Stimulated activated CD4-positive, alpha-beta T cell treated with anti-CD3 and anti-CD28 coated beads, TNF-alpha, amount 100 ng/mL, for 24 hours (primary cell): ENCODE measurements around the gene FOXK2.

ENCODE experiments used
- DNase-seq, 3 experiments: peaks; one replicate each; pipeline ENCODE4 v3.0.0-alpha.2; 2020; ENCODE audit warnings: low read depth in 3 of 3

Gene FOXK2

GRCh38 chr17:82605939-82606600 lies 86.5 kb downstream of the FOXK2 start:
- DNase-seq = no peak

DNA sequence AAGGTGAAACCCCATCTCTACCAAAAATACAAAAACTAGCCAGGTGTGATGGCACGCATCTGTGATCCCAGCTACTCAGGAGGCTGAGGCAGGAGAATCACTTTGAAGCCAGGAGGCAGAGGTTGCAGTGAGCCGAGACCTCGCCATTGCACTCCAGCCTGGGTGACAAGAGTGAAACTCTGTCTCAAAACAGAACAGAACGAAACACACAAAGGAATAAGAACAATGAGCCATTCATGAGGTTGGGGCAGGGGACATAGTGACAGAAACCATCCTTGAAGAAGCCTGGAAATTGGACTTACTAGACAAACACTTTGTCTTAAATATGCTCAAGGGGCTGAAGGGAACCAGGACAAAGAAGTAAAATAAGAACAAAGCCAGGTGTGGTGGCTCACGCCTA lies 89.3 kb downstream of the FOXK2 start:
- DNase-seq = no peak

DNA sequence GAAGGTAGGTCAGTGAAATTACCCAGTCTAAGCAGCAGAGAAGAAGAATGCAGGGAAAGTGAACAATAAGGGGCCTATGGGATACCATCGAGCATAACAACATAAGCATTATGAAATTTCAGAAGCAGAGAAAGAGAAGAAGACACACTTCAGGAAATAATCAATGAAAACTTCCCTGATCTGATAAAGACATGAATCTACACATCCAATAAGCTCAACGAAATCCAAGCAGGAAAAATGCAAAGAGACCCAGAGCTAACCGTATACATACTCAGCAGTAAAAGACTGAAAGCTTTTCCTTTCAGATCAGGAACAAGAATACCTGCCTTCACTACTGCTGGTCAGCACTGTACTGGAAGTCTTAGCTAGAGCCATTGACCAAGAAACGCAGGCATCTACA lies 90.1 kb downstream of the FOXK2 start:
- no peak for DNase-seq

GRCh38 chr17:82611140-82612058 lies 91.9 kb downstream of the FOXK2 start:
- DNase-seq = no peak

GRCh38 chr17:82613283-82614094 lies 94.0 kb downstream of the FOXK2 start:
- no peak for DNase-seq

GRCh38 chr17:82614095-82614631 lies 94.6 kb downstream of the FOXK2 start:
- no peak for DNase-seq

DNA sequence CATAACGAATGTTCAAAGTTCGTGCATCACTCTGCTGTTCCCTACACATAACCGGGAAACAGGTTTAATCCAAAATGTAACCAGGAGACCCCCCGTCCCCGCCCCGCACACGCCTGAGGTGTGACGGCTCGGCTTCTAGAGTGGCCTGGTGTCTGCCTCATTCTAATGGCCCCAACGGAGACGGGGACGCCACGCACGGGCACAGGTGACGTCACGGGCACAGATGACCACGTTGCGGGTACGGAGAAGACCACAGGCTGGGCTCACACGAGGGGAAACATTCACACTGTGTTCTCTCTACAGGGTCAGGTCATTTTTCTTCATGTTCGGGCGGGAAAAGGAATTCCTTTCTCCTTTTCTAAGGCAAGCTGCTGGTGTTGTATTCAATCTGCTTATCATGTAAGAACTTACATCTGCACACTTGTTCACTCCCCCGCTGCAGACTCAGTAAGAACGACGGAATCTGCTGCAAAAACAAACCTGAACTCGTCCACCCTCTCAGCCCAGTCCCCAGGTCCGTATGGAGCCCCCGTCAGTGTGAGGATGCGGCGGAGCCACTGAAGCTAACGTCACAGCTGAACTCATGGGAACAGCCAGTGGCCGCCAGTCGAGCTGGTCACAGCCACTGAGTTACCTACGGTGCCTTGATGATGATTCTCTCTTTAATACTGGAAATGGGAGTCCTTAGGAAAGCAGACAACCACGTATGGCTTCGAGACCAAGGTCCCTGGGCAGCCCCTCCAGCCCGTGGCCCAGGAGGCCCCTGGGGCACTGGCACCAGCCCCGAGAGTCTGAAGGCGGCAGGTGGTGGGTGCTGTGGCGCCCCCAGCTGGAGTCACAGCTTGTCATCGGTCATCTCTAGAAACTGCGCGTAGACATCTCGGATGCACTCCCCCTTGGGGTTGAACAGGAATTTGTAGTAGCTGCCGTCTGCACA lies 95.8 kb downstream of the FOXK2 start:
- no peak for DNase-seq

GRCh38 chr17:82616021-82616711 lies 96.6 kb downstream of the FOXK2 start:
- no peak for DNase-seq

- no peak for DNase-seq
Measured at GRCh38 chr17:82619211-82619610, 99.7 kb downstream of the FOXK2 start.

DNA sequence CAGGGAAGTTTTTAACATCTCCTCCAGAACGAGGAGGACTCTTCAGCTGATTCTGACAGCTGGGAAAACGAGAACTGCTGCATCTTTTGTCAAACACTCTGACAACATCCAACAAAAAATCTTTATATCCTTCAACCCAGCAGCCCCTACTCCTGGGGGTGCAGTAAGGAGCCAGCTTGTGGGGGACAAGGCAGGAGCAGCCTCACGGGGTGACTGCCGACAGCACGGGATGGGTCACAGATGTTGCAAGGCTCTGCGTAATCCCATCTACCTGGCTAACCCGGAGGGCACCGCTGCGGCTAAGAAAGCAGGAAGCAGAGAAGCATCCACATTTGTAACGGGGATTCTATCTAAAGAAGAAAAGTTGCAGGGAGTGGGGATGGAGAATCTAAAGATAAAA lies 100.1 kb downstream of the FOXK2 start:
- no peak for DNase-seq

GRCh38 chr17:82623707-82624106 lies 104.2 kb downstream of the FOXK2 start:
- no peak for DNase-seq

GRCh38 chr17:82627405-82627804 lies 107.9 kb downstream of the FOXK2 start:
- DNase-seq = no peak

GRCh38 chr17:82629748-82630147 lies 110.2 kb downstream of the FOXK2 start:
- no peak for DNase-seq

- no peak for DNase-seq
Measured at GRCh38 chr17:82630212-82630611, 110.7 kb downstream of the FOXK2 start.

- DNase-seq = no peak
Measured at GRCh38 chr17:82631544-82631943, 112.0 kb downstream of the FOXK2 start.

DNA sequence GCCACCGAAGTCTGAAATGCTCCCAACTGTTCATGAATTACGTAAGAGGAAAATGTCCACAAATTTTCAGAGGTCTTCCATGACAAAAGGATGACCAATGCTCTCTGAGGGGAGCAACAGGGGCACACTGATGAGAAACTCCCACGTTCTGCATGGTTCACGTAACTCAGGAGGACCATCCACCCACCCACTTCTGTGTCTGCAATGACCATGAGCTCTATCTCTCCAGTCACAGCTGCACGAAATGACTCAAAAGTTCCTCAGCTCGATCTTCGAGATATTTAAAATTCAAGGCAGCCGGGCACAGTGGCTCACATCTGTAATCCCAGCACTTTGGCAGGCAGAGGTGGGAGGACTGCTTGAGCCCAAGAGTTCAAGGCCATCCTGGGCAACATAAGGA lies 112.9 kb downstream of the FOXK2 start:
- no peak for DNase-seq

DNA sequence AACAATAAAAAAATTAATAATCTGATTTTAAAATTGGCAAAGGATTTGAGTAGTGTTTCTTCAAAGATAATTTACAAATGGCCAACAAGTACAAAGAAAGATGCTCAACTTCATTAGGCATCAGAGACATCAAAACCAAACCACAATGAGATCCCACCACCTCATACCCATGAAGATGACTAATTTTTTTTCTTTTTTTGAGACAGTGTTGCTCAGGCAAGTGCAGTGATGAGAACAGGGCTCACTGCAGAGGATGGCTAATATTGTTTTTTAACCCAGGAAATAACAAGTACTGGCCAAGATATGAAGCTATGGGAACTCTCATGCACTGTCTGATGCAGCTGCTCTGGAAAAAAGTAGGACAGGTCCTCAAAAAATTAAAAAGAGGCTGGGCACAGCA lies 113.8 kb downstream of the FOXK2 start:
- DNase-seq = no peak

DNA sequence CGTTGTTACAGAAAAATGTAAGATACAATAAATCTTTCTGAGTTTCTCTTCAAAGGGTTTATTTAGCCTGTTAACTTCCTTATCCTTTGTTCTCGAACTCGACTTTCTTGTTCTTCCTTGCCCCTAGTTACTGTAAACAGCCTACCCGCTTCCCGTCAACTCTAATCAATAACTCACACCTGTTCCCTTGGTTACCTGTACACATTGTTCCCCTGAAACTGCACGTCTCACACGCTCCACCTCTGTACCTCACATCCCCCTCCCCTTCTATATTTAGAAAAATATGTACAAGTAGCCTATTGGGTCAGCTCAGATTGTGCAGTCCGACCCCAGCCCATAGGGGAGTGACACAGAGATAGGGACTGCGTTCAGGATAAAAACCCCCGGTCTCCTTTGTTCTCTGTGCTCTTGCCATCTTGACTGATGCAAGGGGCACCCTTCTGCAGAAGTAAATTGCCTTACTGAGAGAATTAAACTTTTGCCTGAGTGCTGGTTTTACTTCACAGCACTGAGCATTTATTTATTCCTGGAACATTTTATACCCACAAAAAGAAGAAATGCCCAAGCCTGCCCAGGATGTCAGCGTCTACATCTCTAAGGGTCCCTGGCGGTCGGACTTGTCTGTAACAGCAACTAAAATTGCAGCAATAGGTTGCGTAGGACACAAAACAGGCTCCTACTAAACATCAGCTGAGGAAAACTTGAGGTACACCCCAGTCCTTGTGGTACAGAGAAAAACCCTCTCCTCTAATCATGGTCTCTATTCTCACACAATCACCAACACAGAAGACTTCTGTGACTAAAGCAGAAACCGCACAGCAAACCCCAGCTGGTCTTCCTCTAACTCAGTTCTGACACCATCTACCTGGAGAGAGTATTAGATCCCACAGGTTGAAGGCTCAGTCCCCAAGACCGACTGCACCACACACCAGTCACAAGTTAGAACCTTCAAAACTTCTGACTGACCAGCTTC lies 117.4 kb downstream of the FOXK2 start:
- no peak for DNase-seq

- DNase-seq = no peak
Measured at GRCh38 chr17:82638183-82638773, 118.7 kb downstream of the FOXK2 start.
